HG02840 (cell line): Measurements from ENCODE around the gene MRPL48.
"Not testable (repeated sequence)": the region's sequence is repeated elsewhere in the genome, so short reads cannot be mapped to it uniquely, and the experiment has no call there.

ENCODE experiments used
- ATAC-seq: cut with Tn5 transposase; IDR thresholded peaks from one replicate; pipeline ENCODE4 v1.9.1; 2021; ENCODE audit warnings: mild to moderate bottlenecking, moderate library complexity, moderate number of reproducible peaks; ENCODE audit not compliant: unreplicated experiment, low FRiP score

Gene MRPL48

DNA sequence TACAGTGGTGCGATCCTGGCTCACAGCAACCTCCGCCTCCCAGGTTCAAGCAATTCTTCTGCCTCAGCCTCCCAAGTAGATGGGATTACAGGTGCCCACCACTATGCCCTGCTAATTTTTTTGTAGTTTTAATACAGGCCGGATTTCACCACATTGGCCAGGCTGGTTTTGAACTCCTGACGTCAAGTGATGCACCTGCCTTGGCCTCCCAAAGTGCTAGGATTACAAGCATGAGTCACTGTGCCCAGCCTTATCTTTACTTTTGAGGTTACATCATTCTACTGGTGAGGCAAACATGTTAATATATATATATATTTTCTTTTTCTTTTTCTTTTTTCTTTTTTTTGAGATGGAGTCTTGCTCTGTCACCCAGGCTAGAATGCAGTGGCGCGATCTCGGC, 16.9 kb upstream of the MRPL48 start:
- ATAC-seq: not testable (repeated sequence)

DNA sequence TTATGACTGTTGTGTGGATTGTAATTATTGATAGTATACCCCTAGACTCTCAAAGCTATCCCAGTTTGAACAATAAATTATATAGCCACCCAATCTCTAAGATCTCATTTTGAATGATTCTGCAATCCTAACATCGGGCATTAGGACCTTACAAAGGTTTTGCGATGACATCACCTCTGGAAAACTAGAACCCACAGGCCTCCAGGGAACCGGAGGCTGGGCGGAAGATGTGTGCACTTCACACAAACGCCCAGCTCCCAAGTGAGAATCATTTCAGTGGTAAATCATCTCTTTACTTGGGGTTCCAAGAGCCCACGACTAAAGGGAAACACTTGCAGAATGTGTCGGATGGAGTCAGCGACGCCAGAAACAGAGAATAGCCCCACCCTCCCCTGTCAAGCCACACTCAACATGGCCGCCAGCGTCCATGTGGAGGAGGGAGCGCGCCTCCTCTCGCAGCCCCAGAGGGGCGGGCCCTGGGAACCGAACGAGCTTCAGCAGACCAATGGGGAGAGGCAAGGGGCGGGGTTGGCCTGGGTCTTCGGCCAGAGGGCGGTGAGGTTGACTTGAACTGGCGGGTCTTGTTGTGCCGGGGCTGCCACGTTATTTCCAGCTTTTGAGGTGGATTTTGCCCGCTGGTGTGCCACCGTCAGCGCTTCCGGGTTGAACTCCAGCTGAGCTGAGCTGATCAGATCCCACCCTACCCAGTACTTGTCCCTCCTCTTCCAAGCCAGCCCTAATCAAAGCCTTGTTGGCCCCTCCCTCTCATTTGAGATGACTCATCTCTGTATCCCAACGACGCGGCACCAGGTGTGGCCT, 8.4 kb upstream of the MRPL48 start:
- ATAC-seq: peak; percentile 98

DNA sequence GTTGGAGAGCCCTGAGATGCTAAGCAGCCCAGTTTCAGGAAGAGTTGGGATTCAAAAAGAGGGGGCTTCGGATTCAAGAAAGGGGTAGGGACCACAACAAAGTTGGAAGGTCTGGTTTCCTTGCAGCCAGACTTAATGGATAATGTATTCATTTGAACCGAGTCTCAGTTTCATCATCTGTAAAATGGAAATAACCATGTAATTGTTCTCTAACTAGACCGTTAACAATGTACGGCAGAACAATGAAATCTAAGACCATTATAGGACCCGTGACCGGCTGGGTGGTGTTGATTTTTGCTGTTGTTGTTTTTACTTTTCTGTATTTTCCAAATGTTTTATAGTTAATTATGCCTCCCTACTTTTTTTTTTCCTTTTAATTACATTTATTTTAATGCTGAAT, 6.4 kb upstream of the MRPL48 start:
- ATAC-seq: no peak

DNA sequence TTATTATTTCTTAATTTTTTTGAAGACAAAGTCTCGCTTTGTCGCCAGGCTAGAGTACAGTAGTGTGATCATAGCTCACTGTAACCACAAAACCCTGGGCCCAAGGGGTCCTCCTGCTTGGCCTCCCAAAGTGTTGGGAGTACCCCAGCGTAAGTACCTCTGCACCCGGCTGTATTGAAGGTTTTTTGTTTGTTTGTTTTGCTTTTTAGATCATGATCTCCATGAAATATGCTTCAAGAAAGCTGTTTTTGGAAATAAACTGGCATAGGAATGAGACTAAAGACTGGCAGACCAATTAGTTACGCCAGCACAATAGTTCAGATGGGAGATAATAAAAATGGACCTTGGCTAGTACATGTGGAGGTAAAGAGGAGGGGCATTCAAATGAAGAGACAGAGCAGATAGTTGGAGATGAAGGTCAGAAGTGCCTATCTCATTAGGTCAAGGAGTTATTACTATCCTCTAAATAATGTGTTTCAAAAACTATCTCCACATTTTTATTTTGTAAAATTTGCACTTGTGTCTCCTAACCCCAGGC, 4.1 kb upstream of the MRPL48 start:
- no peak for ATAC-seq

DNA sequence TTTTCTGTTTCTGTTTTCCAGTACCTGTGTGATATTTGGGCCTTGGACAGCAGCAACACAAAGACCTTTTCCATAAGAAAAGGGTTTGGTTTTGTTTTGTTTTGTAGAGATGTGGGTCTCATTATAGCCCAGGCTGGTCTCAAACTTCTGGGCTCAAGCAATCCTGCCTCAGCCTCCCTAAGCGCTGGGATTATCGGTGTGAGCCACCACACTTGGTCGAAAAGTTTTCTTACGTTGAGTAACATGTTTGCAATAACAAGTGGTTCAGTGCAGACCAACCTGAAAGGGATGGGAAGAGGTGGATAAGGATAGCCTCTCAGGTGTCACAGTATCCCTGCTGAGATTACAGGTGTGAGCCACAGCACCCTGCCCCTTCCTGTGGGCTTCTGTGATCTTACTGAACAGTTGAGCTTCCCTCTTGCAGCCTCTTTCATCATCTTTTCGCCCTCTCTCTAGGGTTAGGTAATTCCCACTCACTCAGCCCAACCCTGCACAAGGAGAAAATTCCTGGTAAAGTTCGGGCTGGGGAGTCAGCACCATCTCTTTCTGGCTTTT, 3.5 kb upstream of the MRPL48 start:
- no peak for ATAC-seq

DNA sequence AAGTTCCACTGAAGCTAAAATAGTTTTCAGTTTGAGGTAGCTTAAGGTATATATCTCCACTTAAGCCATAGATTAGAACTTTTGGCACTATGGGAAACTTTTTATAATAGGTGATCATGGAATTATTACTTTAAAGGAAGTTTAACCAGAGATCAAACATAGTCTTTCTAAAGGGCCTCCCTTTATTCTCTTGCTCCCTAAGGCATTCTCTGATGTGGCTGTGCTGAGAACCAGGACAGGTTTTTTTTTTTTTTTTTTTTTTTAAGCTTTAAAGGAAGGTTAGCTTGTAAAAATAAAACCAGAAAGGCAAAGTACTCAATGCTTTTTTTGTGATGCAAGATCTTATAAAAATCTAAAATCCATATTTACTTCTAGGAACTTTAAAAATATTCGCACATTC, 2.9 kb upstream of the MRPL48 start:
- no peak for ATAC-seq

DNA sequence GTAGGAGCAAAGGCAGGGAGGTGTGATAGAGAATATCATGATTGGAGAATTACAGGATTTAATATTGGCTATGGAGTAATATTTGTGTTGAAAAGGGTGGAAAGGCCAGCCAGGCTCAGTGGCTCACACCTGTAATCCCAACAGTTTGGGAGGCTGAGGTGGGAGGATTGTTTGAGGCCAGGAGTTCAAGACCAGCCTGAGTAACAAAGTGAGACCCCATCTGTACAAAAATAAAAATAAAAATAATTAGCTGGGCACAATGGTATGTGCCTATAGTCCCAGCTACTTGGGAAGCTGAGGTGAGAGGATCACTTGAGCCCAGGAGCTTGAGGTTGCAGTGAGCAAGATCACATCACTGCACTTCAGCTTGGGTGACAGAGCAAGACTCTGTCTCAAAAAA, 2.2 kb upstream of the MRPL48 start:
- ATAC-seq: not testable (repeated sequence)

DNA sequence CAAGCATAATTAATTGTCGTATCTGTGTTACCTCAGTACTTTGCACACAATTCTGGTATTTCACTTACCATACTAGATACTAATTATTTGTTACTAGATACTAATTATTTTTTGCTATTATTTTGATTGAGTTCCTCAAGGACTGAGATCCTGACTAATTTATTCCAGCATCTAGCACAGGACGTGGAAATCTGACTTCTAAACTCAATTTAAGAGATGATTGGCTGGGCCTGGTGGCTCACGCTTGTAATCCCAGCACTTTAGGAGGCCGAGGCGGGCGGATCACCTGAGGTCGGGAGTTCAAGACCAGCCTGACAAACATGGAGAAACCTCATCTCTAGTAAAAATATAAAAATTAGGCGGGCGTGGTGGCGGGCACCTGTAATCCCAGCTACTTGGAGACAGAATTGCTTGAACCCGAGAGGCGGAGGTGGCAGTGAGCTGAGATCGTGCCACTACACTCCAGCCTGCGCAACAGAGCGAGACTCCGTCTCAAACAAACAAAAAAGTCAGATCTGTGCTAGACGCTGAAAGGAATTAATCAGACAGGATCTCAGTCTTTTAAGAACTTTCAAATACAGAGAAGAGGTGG, 527 bp upstream of the MRPL48 start:
- ATAC-seq: no peak

DNA sequence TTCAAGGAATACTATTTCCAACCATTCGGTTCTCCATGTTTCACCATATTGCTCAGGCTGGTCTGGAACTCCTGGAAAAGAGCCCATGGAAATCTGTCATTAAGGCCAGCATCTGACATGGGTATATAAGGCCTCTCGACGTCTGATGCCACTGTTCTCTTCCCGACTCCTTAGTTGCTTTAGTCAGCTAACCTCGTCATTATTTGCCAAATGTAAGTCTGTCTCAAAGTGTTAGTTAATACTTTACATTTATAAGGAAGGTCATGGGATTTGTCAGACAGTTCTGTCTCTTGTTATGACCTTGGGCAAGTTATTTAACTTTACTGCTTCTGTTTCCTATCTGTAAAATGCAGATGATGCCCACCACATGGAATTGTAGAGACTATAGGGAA, 1.6 kb downstream of the MRPL48 start:
- ATAC-seq: no peak

DNA sequence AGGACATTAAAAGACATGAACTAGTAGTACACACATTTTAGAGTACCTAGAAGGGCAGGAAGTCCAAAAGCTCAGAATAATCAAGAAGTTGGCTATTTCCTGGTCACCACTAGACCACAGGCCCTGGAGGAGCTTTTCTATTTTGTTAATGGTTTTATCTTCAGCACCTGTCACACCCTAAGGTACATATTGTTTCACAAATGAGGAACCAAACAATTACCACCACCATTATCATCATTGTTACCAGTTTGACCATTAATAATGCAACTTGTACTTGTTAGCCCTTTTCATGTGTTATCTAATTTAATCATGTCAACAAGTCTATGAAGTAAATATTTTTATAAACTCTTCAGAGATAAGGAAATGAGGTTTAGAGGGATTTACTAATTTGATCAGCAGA, 4.9 kb downstream of the MRPL48 start:
- no peak for ATAC-seq

DNA sequence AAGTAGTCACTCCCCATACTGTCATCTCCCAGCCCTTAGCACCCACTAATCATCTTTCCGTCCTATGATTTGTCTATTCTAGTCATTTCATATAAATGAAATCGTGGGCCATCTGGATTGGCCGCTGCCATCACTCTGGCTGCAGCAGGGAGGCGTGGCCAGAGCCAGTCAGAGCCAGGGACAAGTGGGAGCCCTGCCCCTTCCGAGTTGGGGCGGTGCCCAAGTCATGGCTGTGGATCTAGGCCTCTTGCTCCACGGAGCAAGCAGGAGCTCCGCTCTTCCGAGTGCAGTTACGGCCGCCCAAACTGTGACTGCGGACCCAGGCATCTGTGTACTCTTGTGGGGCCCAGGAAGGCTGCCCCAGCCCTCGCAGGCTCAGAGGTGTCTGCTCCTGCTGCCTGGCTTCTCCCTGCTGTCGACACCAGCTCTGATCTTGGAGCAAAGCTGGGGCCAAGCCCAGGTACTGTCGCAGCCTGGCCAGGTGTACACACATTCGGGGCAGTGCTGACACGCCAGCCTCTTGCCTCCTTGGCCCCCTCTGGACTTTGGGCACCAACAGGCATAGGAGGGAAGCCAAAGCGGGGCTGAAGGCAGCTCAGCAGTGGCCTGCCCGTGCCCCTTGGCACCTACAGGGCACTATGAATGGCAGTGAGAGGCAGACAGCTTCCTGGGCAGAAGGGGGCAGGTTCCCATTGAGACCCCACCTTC, 8.4 kb downstream of the MRPL48 start:
- ATAC-seq: no peak

DNA sequence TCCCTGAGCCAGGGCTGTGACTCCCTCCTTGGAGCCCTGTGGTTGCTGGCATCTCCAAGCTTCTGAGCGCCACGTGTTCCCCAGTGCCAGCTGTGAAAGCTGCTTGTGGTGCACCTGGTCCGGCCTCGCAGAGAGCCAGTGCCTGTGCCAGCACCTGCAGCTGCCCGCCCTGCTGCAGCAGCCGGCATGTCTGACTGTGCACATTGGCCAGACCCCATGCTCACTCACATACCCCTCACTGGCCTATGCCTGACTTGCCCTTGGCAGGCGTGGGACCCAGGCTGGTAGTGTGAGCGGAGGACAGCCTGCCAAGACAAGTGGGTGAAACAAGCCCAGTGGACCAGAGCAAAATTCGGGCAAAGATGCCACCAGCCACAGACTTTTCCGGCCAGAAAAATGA, 9.8 kb downstream of the MRPL48 start:
- no peak for ATAC-seq

DNA sequence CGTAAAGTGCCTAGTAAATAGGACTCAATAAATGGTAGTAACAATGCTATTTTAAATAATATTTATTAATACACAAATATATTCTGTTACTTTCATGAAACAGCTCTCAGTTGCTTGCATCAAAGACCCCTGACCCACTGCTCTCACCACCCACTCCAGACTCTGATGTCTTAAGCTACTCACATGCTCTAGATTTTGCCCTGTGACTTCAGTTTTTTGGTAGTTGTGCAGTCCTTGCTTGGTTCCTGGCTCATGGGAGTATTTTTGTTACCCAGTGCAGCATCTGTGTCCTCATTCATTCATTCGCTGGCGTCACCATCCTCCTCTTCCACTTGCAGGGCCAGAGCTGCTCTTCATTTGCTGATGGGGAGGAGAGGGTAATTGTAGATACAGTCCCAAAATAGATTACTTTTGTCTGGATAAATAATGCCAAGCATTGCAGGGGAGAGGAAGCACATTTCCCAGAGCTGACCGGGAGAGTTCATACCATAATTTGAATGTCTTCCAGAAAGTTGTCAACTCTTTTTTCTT, 12.7 kb downstream of the MRPL48 start:
- no peak for ATAC-seq

DNA sequence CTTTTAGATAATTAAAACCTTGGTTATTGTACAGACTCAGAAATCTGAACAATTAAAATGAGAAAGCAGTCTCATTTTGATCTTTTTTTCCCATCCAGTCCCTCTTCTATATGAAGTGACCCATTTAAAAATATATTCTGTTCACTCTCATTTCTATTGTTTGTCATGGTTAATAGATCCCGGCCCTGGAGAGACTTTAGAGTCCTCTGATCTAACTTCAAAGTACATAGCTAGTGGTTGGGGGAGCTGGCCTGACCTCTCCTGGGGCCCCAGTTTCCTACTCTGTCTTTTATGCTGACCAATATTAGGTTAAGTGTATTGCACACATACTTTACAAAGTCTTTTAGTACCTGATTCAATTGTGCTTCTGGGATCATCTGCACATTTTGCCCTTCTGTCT, 13.5 kb downstream of the MRPL48 start:
- no peak for ATAC-seq

DNA sequence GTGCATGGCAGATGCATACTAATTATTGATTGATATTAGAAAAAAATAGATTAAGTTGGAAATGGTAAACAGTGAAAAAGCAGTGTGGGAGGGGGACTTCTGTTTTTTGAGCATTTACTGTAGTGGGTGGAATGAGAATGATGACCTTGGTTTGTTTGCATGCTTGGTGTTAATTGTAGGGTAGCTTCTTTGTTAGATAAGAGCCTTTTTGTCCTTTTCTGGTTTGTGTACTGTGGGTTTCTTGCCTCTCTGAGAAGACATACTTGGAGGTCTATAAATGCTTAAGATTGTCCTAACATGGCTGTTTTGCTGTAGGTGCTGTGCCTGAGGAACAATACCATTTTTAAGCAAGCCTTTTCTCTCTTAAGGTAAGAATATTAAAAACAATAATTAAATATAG, 17.0 kb downstream of the MRPL48 start:
- ATAC-seq: no peak

DNA sequence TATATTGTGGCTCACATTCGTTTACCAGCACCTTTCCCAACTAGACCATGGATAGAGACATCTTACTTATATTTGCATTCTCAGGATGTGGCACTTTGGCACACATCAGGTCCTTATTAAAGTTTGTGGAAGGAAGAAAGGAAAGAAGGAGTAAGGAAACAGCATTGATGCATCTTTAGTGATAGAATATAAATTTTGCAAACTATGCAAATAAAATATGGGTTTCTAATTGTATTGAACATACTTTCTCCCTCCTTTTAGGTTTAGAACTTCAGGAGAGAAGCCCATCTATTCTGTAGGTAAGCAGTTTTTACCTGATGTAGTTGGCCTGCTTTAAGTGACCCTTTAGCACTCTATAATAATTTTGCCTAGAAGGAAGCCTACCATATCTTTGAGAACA, 20.4 kb downstream of the MRPL48 start:
- no peak for ATAC-seq

DNA sequence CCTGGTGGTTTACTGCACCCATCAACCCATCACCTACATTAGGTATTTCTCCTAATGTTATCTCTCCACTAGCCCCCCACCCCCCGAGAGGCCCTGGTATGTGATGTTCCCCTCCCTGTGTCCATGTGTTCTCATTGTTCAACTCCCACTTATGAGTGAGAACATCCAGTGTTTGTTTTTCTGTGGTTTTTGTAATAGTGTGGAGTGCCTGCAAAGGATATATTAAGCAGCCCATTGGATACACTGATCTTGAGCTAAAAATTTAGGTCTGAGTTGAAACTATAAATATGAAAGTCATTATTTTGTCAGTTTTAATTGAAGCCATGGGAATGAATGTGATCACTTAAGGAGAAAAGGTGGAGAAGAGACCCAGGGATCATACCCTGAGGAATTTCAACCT, 23.0 kb downstream of the MRPL48 start:
- no peak for ATAC-seq

DNA sequence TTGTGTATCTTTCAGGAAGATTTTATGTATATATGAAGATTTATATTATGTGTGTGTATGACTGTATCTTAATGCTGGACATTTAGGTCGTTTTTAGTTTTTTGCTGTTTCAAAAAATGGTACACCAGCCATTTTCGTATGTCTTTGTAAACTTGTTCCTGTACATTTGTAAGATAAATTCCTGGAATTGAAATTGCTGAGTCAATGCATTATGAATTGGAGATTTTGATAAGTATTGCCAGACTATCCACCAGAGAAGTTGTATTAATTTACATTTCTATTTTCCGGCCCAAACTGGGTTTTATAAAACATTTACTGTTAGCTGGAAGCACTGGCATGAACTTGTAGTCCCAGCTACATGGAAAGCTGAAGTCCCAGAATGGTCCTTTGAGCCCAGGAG, 24.6 kb downstream of the MRPL48 start:
- ATAC-seq: no peak

DNA sequence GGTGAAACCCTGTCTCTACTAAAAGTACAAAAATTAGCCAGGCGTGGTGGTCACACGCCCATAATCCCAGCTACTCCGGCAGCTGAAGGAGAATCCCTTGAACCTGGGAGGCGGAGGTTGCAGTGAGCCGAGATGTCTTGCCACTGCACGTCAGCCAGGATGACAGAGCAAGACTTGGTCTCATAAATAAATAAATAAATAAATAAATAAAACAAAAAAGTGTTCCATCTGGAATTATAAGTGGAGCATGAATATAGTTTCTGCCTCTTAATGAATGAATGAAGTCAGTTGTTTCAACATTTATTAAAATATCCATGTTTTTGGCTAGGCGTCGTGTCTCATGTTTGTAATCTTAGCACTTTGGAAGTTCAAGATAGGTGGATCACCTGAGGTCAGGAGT, 27.1 kb downstream of the MRPL48 start:
- no peak for ATAC-seq

DNA sequence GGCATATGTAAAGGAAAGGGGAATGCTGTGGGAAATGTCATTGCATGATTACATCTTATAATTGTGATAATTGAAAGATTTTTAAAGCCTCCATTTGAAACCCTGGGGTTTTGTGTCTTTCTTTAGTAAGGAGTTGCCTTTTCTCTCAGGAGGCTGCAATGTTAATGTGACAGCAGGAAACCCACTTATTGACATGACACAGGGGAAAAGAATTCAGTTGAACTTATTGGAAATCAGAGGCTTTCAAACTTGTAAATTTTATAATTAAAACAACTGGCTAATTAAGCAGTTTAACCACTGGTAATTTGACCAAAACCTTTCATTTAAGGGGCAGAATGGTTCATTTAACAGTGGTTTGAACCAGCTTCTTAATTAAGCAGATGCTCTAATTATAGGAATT, 31.2 kb downstream of the MRPL48 start:
- no peak for ATAC-seq

DNA sequence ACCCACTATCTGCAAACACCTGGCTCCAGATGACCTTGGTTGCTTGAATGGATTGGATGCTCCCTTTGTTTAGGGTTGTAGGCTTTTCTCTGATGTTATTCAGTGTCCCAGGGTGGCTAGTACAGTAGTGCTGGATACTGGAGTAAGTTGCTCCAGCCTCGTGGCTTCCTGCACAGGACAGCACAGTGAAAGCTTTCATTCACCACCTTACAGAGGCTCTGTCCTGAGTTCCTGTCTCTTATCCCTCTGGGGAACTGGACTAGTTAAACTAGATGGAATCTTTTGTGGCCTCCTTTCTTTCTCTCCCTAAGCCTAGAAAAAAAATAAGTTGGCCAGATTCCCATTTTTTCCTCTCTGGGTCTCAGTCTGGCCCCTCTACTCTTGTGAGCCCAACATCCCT, 42.6 kb downstream of the MRPL48 start:
- no peak for ATAC-seq
